LHCN-M2 (cell line): ENCODE measurements around the gene DEFB129. TPM values are rescaled to one million over a fixed set of nuclear protein-coding genes. Genes with fewer than 3 reads are reported as not detected.

Source experiments
- total RNA-seq: library from RNA; depleted of rRNA; stranded (reverse); fragments of >200 nt; gene quantifications from 2 replicates; pipeline ENCODE4 v1.2.3, GENCODE V29; 2014; rRNA removed

The DEFB129 gene
- total RNA-seq, 1 experiment from 2014 or later, result not detected

Other genes with a start within 250 kb of the DEFB129 start
- gene DEFB125, start 139.6 kb upstream of the DEFB129 start, total RNA-seq, result not detected in 2 replicates
- gene DEFB126, start 84.7 kb upstream of the DEFB129 start, total RNA-seq, result not detected in 2 replicates
- gene DEFB127, start 69.8 kb upstream of the DEFB129 start, total RNA-seq, result not detected in 2 replicates
- not detected in 2 replicates for gene DEFB128, start 37.5 kb upstream of the DEFB129 start, total RNA-seq
- not detected in 2 replicates for gene DEFB132, start 30.5 kb downstream of the DEFB129 start, total RNA-seq
- gene C20orf96, start 63.5 kb downstream of the DEFB129 start, total RNA-seq, result 2.5 and 2.8 TPM in 2 replicates
- gene ZCCHC3, start 70.3 kb downstream of the DEFB129 start, total RNA-seq, result 14.0 and 15.9 TPM in 2 replicates
- 8.2 and 9.9 TPM in 2 replicates for gene SOX12, start 98.3 kb downstream of the DEFB129 start, total RNA-seq
- 59.2 and 65.6 TPM in 2 replicates for gene NRSN2, start 119.9 kb downstream of the DEFB129 start, total RNA-seq
- 1.3 and 1.6 TPM in 2 replicates for gene TRIB3, start 153.5 kb downstream of the DEFB129 start, total RNA-seq
- 80.2 and 91.0 TPM in 2 replicates for gene RBCK1, start 181.0 kb downstream of the DEFB129 start, total RNA-seq
- 30.0 and 34.6 TPM in 2 replicates for gene TBC1D20, start 235.3 kb downstream of the DEFB129 start, total RNA-seq